Hematopoietic multipotent progenitor cell treated with erythropoietin and hydrocortisone succinate and interleukin-3 and kit ligand, for 4 days (in vitro differentiated cells): ENCODE data around the gene TRAPPC3.
A peak's percentile ranks its signal among the peaks of the same experiment; 100 is the strongest.
"Not testable (repeated sequence)": the region's sequence is repeated elsewhere in the genome, so short reads cannot be mapped to it uniquely, and the experiment has no call there.

Experiments
- DNase-seq: peaks from one replicate; pipeline ENCODE4 v3.0.0-alpha.2; 2015

The TRAPPC3 gene

GRCh38 chr1:36166136-36166535 is 16.9 kb upstream of the TRAPPC3 start:
- DNase-seq: no peak

GRCh38 chr1:36165145-36165544 is 15.9 kb upstream of the TRAPPC3 start:
- no peak for DNase-seq

- DNase-seq: no peak
Observed at GRCh38 chr1:36164361-36164760, 15.1 kb upstream of the TRAPPC3 start.

- no peak for DNase-seq
Observed at GRCh38 chr1:36163426-36163825, 14.1 kb upstream of the TRAPPC3 start.

- peak; percentile 75 for DNase-seq
Observed at GRCh38 chr1:36162680-36163239, 13.5 kb upstream of the TRAPPC3 start.

- DNase-seq: peak; percentile 70
Observed at GRCh38 chr1:36161641-36162531, 12.6 kb upstream of the TRAPPC3 start.

- DNase-seq: peak; percentile 92
Observed at GRCh38 chr1:36160949-36161485, 11.7 kb upstream of the TRAPPC3 start.

GRCh38 chr1:36160388-36160948 is 11.2 kb upstream of the TRAPPC3 start:
- DNase-seq: peak; percentile 29

- no peak for DNase-seq
Observed at GRCh38 chr1:36159614-36160387, 10.5 kb upstream of the TRAPPC3 start.

- DNase-seq: not testable (repeated sequence)
Observed at GRCh38 chr1:36158827-36159252, 9.6 kb upstream of the TRAPPC3 start.

GRCh38 chr1:36157973-36158826 is 8.9 kb upstream of the TRAPPC3 start:
- no peak for DNase-seq

GRCh38 chr1:36157115-36157903 is 8.0 kb upstream of the TRAPPC3 start:
- DNase-seq: no peak

- DNase-seq: peak; percentile 83
Observed at GRCh38 chr1:36156329-36157114, 7.2 kb upstream of the TRAPPC3 start.

- DNase-seq: peak; percentile 93
Observed at GRCh38 chr1:36155408-36156328, 6.4 kb upstream of the TRAPPC3 start, which contains the start of gene MAP7D1. Gene MAP7D1, plus strand, starts transcription at chr1:36156160. Its CDS starts 258 bp downstream, at chr1:36156418.

GRCh38 chr1:36154765-36155407 is 5.6 kb upstream of the TRAPPC3 start:
- peak; percentile 25 for DNase-seq

- DNase-seq: no peak
Observed at GRCh38 chr1:36154335-36154734, 5.0 kb upstream of the TRAPPC3 start.

GRCh38 chr1:36153476-36153875 is 4.2 kb upstream of the TRAPPC3 start:
- DNase-seq: no peak

GRCh38 chr1:36151845-36152203 is 2.5 kb upstream of the TRAPPC3 start:
- DNase-seq: peak; percentile 64
